Measurements from ENCODE around the gene DENND2C. TPM values are rescaled to one million over a fixed set of nuclear protein-coding genes. Genes with fewer than 3 reads are reported as not detected.

DENND2C gene
- polyA plus RNA-seq, 10 donors: 4.6 to 11.3 (median 6.4) TPM

- no peak for DNase-seq
Measured at GRCh38 chr1:114677691-114678090, 7.8 kb upstream of the DENND2C start.

GRCh38 chr1:114676115-114676514 lies 6.3 kb upstream of the DENND2C start:
- DNase-seq: no peak

- DNase-seq: no peak
Measured at GRCh38 chr1:114671939-114672275, 2.1 kb upstream of the DENND2C start.

- DNase-seq: peak in 1 of 3 donors; percentile 41
Measured at GRCh38 chr1:114671011-114671938, 1.4 kb upstream of the DENND2C start.

- peak; percentile 87 to 97 (median 94) for DNase-seq
Measured at GRCh38 chr1:114670083-114671010, 498 bp upstream of the DENND2C start.

GRCh38 chr1:114668784-114669561 lies 876 bp downstream of the DENND2C start:
- no peak for DNase-seq

GRCh38 chr1:114668373-114668772 lies 1.5 kb downstream of the DENND2C start:
- DNase-seq: no peak

GRCh38 chr1:114666954-114667353 lies 2.9 kb downstream of the DENND2C start:
- DNase-seq: no peak

- DNase-seq: peak in 1 of 3 donors; percentile 1
Measured at GRCh38 chr1:114660238-114660637, 9.6 kb downstream of the DENND2C start.

- DNase-seq: no peak
Measured at GRCh38 chr1:114651893-114652292, 18.0 kb downstream of the DENND2C start.

- DNase-seq: no peak
Measured at GRCh38 chr1:114648503-114648902, 21.3 kb downstream of the DENND2C start.

GRCh38 chr1:114641377-114641776 lies 28.5 kb downstream of the DENND2C start:
- DNase-seq: no peak

GRCh38 chr1:114638910-114639309 lies 30.9 kb downstream of the DENND2C start:
- DNase-seq: no peak

- no peak for DNase-seq
Measured at GRCh38 chr1:114632427-114632826, 37.4 kb downstream of the DENND2C start.

GRCh38 chr1:114627107-114627506 lies 42.7 kb downstream of the DENND2C start:
- DNase-seq: no peak

- no peak for DNase-seq
Measured at GRCh38 chr1:114623364-114623763, 46.5 kb downstream of the DENND2C start.

GRCh38 chr1:114620419-114620818 lies 49.4 kb downstream of the DENND2C start:
- DNase-seq: no peak

- DNase-seq: no peak
Measured at GRCh38 chr1:114618606-114619005, 51.2 kb downstream of the DENND2C start.

- DNase-seq: peak in 1 of 3 donors; percentile 7
Measured at GRCh38 chr1:114610546-114611245, 59.2 kb downstream of the DENND2C start.

GRCh38 chr1:114609826-114610225 lies 60.0 kb downstream of the DENND2C start:
- no peak for DNase-seq

- no peak for DNase-seq
Measured at GRCh38 chr1:114609026-114609425, 60.8 kb downstream of the DENND2C start.

Measured in muscle of back (tissue), 11 donors.